Measurements from ENCODE around the gene TM9SF2.
"Not testable (repeated sequence)": the region's sequence is repeated elsewhere in the genome, so short reads cannot be mapped to it uniquely, and the experiment has no call there.

TM9SF2 gene

DNA sequence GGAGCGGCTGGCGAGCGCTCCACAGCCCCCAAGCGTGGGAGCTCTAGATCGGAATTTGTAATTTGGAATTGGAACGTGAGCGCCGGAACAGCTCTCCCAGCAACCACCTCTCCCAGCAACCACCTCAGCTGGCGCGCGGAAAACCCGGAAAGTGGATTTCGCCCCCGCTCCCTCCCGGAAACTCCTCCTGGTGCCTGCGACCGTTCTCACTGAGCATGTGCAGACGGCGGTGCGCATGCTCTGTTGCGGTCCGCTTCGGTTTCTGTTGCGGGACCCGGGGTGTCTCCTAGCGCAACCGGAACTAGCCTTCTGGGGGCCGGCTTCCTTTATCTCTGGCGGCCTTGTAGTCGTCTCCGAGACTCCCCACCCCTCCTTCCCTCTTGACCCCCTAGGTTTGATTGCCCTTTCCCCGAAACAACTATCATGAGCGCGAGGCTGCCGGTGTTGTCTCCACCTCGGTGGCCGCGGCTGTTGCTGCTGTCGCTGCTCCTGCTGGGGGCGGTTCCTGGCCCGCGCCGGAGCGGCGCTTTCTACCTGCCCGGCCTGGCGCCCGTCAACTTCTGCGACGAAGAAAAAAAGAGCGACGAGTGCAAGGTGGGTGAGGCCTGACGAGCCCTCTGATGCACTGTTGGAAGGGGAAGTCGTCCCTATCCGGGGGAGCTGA is at the start of gene TM9SF2:
Gene TM9SF2 (plus strand): TSS at position 289 of the 664 bp plus-strand sequence. CDS start 135 bp downstream, at position 424.
- DNase-seq (ENCODE audit: low spot score), result peak; percentile 77

GRCh38 chr13:99454518-99455183 is 46.6 kb upstream of the TM9SF2 start:
- DNase-seq (ENCODE audit: low spot score), result no peak

- DNase-seq (ENCODE audit: low spot score), result no peak
Observed at GRCh38 chr13:99459099-99459850, 42.0 kb upstream of the TM9SF2 start.

- DNase-seq (ENCODE audit: low spot score), result not testable (repeated sequence)
Observed at GRCh38 chr13:99460802-99461201, 40.5 kb upstream of the TM9SF2 start.

DNA sequence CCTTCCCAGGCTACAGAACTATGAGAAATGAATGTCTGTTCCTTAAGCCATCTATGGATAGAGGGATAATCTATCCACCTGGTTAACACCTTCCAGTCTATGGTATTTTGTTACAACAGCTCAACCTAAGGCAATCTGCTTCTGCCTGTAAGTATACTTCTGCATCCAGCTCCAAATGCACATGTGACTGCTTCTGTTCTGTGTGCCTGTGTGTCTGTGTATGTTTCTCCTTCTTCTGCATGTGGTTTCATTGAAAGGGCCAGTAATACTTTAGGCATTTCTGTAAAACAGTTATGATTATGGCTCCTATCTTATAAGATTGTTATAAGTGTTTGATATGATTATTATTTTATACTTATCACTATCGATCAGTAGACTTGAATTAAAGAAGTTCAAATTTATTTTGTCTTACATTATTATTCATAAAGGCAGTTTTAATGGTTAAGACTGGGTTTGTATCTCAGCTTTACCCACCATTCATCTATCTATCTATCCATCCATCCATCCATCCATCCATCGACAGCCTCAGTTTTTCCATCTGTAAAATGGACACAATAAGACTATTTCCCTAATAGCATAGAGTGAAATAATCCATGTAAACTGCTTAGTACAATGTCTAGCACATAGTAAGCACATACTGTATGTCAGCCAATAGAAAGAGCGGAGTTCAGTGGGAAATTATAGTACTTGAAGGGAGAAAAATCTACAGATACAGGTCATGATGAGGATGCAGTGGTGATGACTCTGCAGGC is 37.5 kb upstream of the TM9SF2 start:
- DNase-seq (ENCODE audit: low spot score), result no peak

DNA sequence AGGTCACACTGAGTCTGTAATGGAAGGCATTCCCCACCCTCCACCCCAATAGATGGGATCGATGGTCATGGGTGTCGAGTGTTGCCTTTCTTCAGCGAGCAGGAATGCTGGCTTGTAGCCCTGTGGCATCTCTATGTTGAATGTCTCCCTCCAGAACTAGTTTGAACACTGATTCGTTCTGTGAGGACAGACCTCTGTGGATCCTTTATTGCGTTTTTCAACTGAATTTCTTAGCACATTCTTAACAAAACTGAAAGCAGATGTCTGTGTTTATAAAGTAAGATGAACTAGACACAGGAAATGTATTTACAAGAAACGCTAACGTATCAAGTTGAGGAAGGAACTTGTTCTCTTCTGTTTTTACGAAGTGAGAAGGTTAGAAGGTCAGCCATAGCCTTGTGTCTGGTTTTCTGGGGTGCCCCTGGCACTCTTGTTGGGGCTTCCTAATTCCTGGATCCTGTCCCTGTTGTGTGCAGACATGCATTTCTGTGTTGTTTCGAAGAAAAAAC is 36.8 kb upstream of the TM9SF2 start:
- DNase-seq (ENCODE audit: low spot score), result no peak

DNA sequence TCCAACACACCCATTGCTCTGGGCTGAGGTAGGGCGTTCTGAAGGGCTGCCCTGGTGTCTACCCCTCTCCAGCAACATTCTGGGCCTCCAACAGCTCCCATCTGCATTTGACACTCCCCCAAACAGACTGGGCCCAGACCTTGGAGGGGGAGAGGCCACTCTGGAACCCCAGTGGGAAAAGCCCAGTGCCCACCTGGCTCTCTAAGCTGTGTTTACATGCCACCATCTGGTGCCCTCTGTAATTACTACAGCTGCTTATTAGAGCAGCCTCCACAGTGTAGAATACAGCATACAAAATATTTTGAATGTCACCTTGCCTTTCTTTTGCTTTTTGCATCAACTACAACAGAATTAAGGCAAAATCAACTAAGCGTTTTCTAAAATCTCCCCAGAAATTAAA is 35.8 kb upstream of the TM9SF2 start:
- DNase-seq (ENCODE audit: low spot score), result no peak

- DNase-seq (ENCODE audit: low spot score), result no peak
Observed at GRCh38 chr13:99467764-99468163, 33.5 kb upstream of the TM9SF2 start.

GRCh38 chr13:99469041-99469440 is 32.2 kb upstream of the TM9SF2 start:
- no peak for DNase-seq (ENCODE audit: low spot score)

DNA sequence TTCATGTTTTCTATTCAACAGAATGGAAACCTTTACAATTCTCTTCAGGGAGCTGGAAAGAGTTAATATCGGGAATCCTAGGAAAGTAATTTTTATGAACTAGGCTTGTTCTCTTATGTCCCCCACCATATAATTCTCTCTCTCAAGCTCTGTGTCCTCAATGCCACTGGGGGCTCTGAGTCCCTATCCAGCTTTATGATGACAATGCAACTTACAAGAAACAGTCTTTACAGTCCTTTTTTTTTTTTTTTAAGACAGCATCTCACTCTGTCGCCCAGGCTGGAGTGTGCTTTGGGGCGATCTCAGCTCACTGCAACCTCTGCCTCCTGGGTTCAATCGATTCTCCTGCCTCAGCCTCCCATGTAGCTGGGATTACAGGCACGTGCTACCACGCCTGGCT is 31.2 kb upstream of the TM9SF2 start:
- DNase-seq (ENCODE audit: low spot score), result no peak

GRCh38 chr13:99471221-99472121 is 29.8 kb upstream of the TM9SF2 start:
- DNase-seq (ENCODE audit: low spot score), result no peak

DNA sequence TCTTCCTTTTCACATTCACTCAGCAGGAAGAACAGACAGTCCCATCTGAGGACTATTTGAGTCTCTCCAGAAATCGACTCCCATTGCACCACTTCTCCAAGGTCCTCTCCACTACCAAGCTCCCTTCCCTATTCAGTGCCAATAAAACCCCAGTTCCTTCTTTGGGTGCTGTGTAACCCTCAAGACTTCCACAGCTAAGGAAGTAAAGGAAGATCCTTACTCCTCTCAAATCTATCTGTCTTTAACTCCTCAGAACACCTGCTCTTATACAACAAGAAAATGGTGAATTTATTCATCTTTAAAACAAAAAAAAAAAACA is 29.2 kb upstream of the TM9SF2 start:
- DNase-seq (ENCODE audit: low spot score), result no peak

GRCh38 chr13:99473515-99473914 is 27.8 kb upstream of the TM9SF2 start:
- DNase-seq (ENCODE audit: low spot score), result no peak

DNA sequence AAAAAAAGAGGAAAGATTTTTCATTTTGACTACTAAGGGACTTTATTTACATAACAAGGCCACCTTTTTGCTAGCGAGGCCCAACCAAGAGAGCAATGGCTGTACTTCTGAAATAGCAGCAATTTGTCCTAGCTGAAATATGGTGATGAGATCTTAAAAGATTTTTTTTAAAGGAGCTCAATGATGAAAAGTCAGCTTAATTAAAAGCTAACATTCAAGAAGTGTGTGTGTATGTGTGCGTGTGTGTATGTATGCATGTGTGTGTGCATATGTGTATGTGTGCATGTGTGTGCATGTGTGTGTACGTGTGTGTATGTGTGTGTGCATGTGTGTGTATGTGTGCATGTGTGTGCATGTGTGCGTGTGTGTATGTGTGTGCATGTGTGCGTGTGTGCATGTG is 24.6 kb upstream of the TM9SF2 start:
- no peak for DNase-seq (ENCODE audit: low spot score)

DNA sequence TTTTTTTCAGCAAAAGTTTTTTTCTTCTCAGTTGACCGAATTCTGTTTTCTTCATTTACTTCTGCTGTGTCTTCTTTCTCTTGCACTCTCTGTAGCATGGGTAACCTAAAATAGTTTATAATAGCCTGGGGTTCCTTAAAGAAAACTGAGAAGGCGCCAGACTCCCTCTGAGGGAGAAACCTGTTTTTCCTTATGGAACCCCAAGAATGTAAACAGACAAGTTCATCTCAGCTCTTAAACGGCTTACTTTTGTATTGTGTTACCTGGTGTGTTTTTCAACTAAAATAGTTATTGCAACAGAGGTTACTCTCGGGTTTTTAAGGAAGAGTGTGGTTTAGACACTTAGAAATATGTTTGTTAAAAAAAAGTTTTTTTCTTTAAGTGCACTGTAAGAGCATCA is 23.8 kb upstream of the TM9SF2 start:
- no peak for DNase-seq (ENCODE audit: low spot score)

GRCh38 chr13:99481366-99481765 is 19.9 kb upstream of the TM9SF2 start:
- no peak for DNase-seq (ENCODE audit: low spot score)

DNA sequence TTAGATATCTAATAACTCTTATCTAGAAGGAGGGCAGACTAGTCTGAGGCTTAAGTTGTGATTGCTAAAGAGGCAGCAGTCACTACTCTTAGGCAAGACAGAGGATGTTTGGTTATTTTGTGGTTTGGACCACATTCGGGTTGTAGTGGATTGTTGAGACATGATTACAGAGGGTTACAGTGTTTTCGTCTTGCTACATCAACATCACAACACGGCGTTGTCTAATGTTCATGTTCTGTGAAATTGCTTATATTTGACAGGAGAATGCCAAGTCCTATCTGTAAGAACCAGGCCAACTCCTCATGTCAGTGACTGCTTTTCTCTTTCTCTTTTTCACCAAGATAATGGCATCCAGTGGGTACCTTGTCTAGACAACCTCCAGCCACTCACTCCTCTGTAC is 16.8 kb upstream of the TM9SF2 start:
- DNase-seq (ENCODE audit: low spot score), result no peak

DNA sequence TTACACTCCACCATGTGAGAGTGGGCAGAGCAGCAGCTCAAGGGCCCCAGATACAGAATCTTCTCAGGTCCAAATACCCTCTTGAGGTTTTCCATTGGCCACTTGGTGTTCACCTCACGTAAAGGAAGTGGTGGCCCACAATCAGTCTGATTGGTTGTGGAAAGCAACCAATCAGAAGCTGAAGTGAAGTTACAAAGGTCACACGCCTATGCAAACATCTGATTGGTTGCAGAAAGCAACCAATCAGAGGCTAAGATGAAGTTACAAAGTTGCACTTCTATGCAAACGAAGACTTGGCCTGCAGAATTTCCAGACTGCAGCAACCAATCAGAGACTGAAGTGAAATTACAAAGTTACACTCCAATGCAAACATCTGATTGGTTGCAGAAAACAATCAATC is 14.3 kb upstream of the TM9SF2 start:
- no peak for DNase-seq (ENCODE audit: low spot score)

- DNase-seq (ENCODE audit: low spot score), result no peak
Observed at GRCh38 chr13:99489028-99489427, 12.2 kb upstream of the TM9SF2 start.

DNA sequence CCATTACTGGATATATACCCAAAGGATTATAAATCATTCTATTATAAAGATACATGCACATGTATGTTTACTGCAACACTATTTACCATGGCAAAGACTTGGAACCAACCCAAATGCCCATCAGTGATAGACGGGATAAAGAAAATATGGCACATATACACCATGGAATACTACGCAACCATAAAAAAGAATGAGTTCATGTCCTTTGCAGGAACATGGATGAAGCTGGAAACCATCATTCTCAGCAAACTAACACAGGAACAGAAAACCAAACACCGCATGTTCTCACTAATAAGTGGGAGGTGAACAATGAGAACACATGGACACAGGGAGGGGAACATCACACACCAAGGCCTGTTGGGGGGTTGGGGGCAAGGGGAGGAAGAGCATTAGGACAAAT is 9.5 kb upstream of the TM9SF2 start:
- DNase-seq (ENCODE audit: low spot score), result not testable (repeated sequence)

GRCh38 chr13:99495466-99496183 is 5.6 kb upstream of the TM9SF2 start:
- DNase-seq (ENCODE audit: low spot score), result no peak

All from HuH-7.5 (cell line).